IMR-90 (cell line): ENCODE measurements around the gene HMGCR. TPM values are rescaled to one million over a fixed set of nuclear protein-coding genes. Genes with fewer than 3 reads are reported as not detected.

Experiments used
- ATAC-seq: fragments of 200-7000 bp; cut with Tn5 transposase; 2 replicates; pipeline ENCODE4 v1.9.1; 2020; ENCODE audit warnings: low read depth, mild to moderate bottlenecking, moderate library complexity
- BruUV-seq: library from RNA; stranded (reverse); fragments of 400-500 nt; replicated peaks from 2 replicates; lab custom pipeline; 2021; lab: Mats Ljungman, UMichigan
- CTCF ChIA-PET: fragments of 300-600 bp; formaldehyde crosslinking; extraction: SDS; loops from one replicate; lab custom pipeline; 2021; ENCODE audit warnings: antibody characterized with exemption; lab: Yijun Ruan, JAX
- POLR2A ChIA-PET: fragments of 300-600 bp; sonication (Branson Sonifier 250); formaldehyde crosslinking; loops from one replicate; lab custom pipeline; 2022; ENCODE audit warnings: antibody characterized with exemption; ENCODE audit not compliant: unreplicated experiment; lab: Charles Lee
- DNase-seq: peaks from one replicate; pipeline ENCODE4 v3.0.0; 2013
- H2AFZ ChIP-seq: replicated peaks from 2 replicates; pipeline ENCODE3; 2013; ENCODE audit warnings: low read length, mild to moderate bottlenecking; ENCODE audit not compliant: poor library complexity
- H2AK5ac ChIP-seq: 2 replicates; pipeline ENCODE4 v1.6.1; 2013; ENCODE audit warnings: low read depth, low read length, inconsistent platforms
- H2AK9ac ChIP-seq: replicated peaks from 2 replicates; pipeline ENCODE3; 2013; ENCODE audit warnings: mild to moderate bottlenecking, low read depth, low read length, moderate library complexity; ENCODE audit not compliant: poor library complexity
- H2BK120ac ChIP-seq: 2 replicates; pipeline ENCODE4 v1.6.1; 2013; ENCODE audit warnings: low read depth, low read length, inconsistent platforms
- H2BK15ac ChIP-seq: 3 replicates; pipeline ENCODE4 v1.6.1; 2013; ENCODE audit warnings: low read depth, low read length, inconsistent platforms
- H2BK20ac ChIP-seq: 2 replicates; pipeline ENCODE4 v1.6.1; 2013; ENCODE audit warnings: low read depth, mild to moderate bottlenecking, inconsistent platforms, low read length, moderate library complexity
- H2BK5ac ChIP-seq: 2 replicates; pipeline ENCODE4 v1.6.1; 2013; ENCODE audit warnings: mild to moderate bottlenecking, low read depth, low read length, inconsistent platforms; ENCODE audit not compliant: poor library complexity, severe bottlenecking
- H3K14ac ChIP-seq: replicated peaks from 2 replicates; pipeline ENCODE4 v1.6.1; 2013; ENCODE audit warnings: low read depth, low read length, inconsistent platforms
- H3K18ac ChIP-seq: 2 replicates; pipeline ENCODE4 v1.6.1; 2013; ENCODE audit warnings: low read depth, low read length, control low read depth
- H3K23ac ChIP-seq: 2 replicates; pipeline ENCODE4 v1.6.1; 2013; ENCODE audit warnings: low read depth, low read length, inconsistent platforms
- H3K27ac ChIP-seq: 2 replicates; pipeline ENCODE4 v1.5.1; 2013; ENCODE audit warnings: mild to moderate bottlenecking, control low read depth, low read length; ENCODE audit not compliant: insufficient read depth
- H3K27me3 ChIP-seq: 2 replicates; pipeline ENCODE4 v1.6.1; 2013; ENCODE audit warnings: low read length; ENCODE audit not compliant: control insufficient read depth, insufficient read depth
- H3K36me3 ChIP-seq: 2 replicates; pipeline ENCODE4 v1.6.1; 2013; ENCODE audit warnings: low read length, mixed read lengths; ENCODE audit not compliant: control insufficient read depth, insufficient read depth
- H3K4ac ChIP-seq: 2 replicates; pipeline ENCODE4 v1.6.1; 2013; ENCODE audit warnings: low read depth, low read length, inconsistent platforms
- H3K4me1 ChIP-seq: 2 replicates; pipeline ENCODE4 v1.6.1; 2013; ENCODE audit warnings: low read length, mixed read lengths; ENCODE audit not compliant: control insufficient read depth, insufficient read depth
- H3K4me2 ChIP-seq: 2 replicates; pipeline ENCODE4 v1.6.1; 2013; ENCODE audit warnings: low read depth, mild to moderate bottlenecking, control low read depth, low read length, moderate library complexity
- H3K4me3 ChIP-seq: 2 replicates; pipeline ENCODE4 v1.5.1; 2013; ENCODE audit warnings: low read depth, mild to moderate bottlenecking, control low read depth, low read length, moderate library complexity; ENCODE audit not compliant: insufficient read depth
- H3K56ac ChIP-seq: 2 replicates; pipeline ENCODE4 v1.6.1; 2013; ENCODE audit warnings: low read length, inconsistent platforms; ENCODE audit not compliant: insufficient read depth; ENCODE audit errors: extremely low read depth
- H3K79me1 ChIP-seq, 2 experiments: 2 replicates each; pipeline ENCODE4 v1.6.1; 2013; ENCODE audit warnings: low read length in 2 of 2, inconsistent platforms in 1 of 2, low read depth in 1 of 2
- H3K9ac ChIP-seq: 2 replicates; pipeline ENCODE4 v1.6.1; 2013; ENCODE audit warnings: low read depth, low read length, control low read depth
- H3K9me1 ChIP-seq: 2 replicates; pipeline ENCODE4 v1.6.1; 2013; ENCODE audit warnings: low read length, inconsistent platforms; ENCODE audit not compliant: insufficient read depth
- H3K9me3 ChIP-seq: 2 replicates; pipeline ENCODE4 v1.6.1; 2013; ENCODE audit warnings: low read length; ENCODE audit not compliant: control insufficient read depth, insufficient read depth
- H4K20me1 ChIP-seq: 2 replicates; pipeline ENCODE4 v1.6.1; 2013; ENCODE audit warnings: low read length, inconsistent platforms; ENCODE audit not compliant: insufficient read depth
- H4K5ac ChIP-seq: 2 replicates; pipeline ENCODE4 v1.6.1; 2013; ENCODE audit warnings: mild to moderate bottlenecking, low read depth, low read length, control low read depth
- H4K8ac ChIP-seq, 2 experiments: 2 replicates each; pipeline ENCODE4 v1.6.1; 2013; ENCODE audit warnings: low read depth in 2 of 2, low read length in 2 of 2, control low read depth in 1 of 2, inconsistent platforms in 1 of 2
- H4K91ac ChIP-seq: 2 replicates; pipeline ENCODE4 v1.6.1; 2013; ENCODE audit warnings: low read depth, low read length, inconsistent platforms; ENCODE audit not compliant: insufficient read depth
- BHLHE40 ChIP-seq: fragments of 150-350 bp; IDR thresholded peaks from 2 replicates; pipeline ENCODE4 v1.6.1; 2016; ENCODE audit warnings: mild to moderate bottlenecking, low read depth, low read length
- CEBPB ChIP-seq: IDR thresholded peaks from 2 replicates; pipeline ENCODE4 v1.6.1; 2012; ENCODE audit warnings: low read depth, low read length, improper control_type of control experiment
- CTCF ChIP-seq: conservative IDR thresholded peaks from 2 replicates; pipeline ENCODE4 v1.5.1; 2012; ENCODE audit warnings: mild to moderate bottlenecking, low read depth, low read length, improper control_type of control experiment
- FOS ChIP-seq: fragments of 150-350 bp; IDR thresholded peaks from 2 replicates; pipeline ENCODE4 v1.6.1; 2016; ENCODE audit warnings: low read depth, low read length
- MAFK ChIP-seq: IDR thresholded peaks from 2 replicates; pipeline ENCODE4 v1.6.1; 2012; ENCODE audit warnings: low read depth, low read length, improper control_type of control experiment
- MAZ ChIP-seq: IDR thresholded peaks from 2 replicates; pipeline ENCODE4 v1.6.1; 2012; ENCODE audit warnings: low read depth, mild to moderate bottlenecking, low read length, improper control_type of control experiment, moderate library complexity, borderline replicate concordance
- MXI1 ChIP-seq: IDR thresholded peaks from 2 replicates; pipeline ENCODE4 v1.6.1; 2012; ENCODE audit warnings: low read depth, mild to moderate bottlenecking, low read length, moderate library complexity, borderline replicate concordance
- NFE2L2 ChIP-seq: fragments of 150-350 bp; IDR thresholded peaks from 2 replicates; pipeline ENCODE4 v1.6.1; 2016; ENCODE audit warnings: low read depth, mild to moderate bottlenecking, low read length
- POLR2A ChIP-seq: IDR thresholded peaks from 2 replicates; pipeline ENCODE4 v1.6.1; 2012; ENCODE audit warnings: mild to moderate bottlenecking, low read depth, low read length
- RAD21 ChIP-seq: IDR thresholded peaks from 2 replicates; pipeline ENCODE4 v1.6.1; 2012; ENCODE audit warnings: low read length, improper control_type of control experiment
- RCOR1 ChIP-seq: IDR thresholded peaks from 2 replicates; pipeline ENCODE4 v1.6.1; 2012; ENCODE audit warnings: mild to moderate bottlenecking, low read length, improper control_type of control experiment; ENCODE audit not compliant: insufficient replicate concordance
- RFX5 ChIP-seq: IDR thresholded peaks from 2 replicates; pipeline ENCODE4 v1.8.0; 2012; ENCODE audit warnings: low read depth, mild to moderate bottlenecking, low read length, moderate library complexity
- WGBS, 2 experiments: methylation state at CpG; one replicate each; pipeline versions ENCODE4 v1.1.5 to v1.1.7; 2013; ENCODE audit warnings: missing lambda C conversion rate in 2 of 2; ENCODE audit not compliant: insufficient read length in 1 of 2; ENCODE audit errors: extremely low coverage in 2 of 2; 5-methylcytosine and 5-hydroxymethylcytosine counted together
- dilution Hi-C: fragments of 300-500 bp; cut with HindIII; formaldehyde crosslinking; loops from one replicate; pipeline ENCODE4 v1.14.3; 2018; ENCODE audit warnings: low sequenced_read_pairs; ENCODE audit not compliant: unreplicated experiment
- in situ Hi-C: fragments of 300-500 bp; cut with MboI; formaldehyde crosslinking; loops from 3 replicates; pipeline ENCODE4 v1.14.3; 2019; ENCODE audit warnings: low sequenced_read_pairs, inconsistent platforms, mixed read lengths
- intact Hi-C: fragments of 100-400 bp; cut with micrococcal nuclease; formaldehyde crosslinking; loops from 2 replicates; pipeline ENCODE4 v1.10.0; 2022
- polyA plus RNA-seq, 3 experiments: library from polyadenylated mRNA; depleted of rRNA; stranded (reverse); fragments of >200 nt; gene quantifications; 2 replicates each; pipeline ENCODE4 v1.2.3, GENCODE V29; 2012; ENCODE audit warnings: low replicate concordance in 1 of 3
- total RNA-seq: library from RNA; depleted of rRNA; stranded (reverse); fragments of >200 nt; gene quantifications from 2 replicates; pipeline ENCODE4 v1.2.3, GENCODE V29; 2012

The HMGCR gene
- total and polyA plus RNA-seq, 2 of the 4 experiments (the other 2 are of a cell fraction), result 23.3 to 48.6 TPM

GRCh38 chr5:75330404-75330803 lies 6.6 kb upstream of the HMGCR start:
- Histone ChIP-seq H3K4me1 (no peaks in the 10 kb centered on the region), H3K4me2 (no peak overlapping the region), H3K56ac (no peak overlapping the region), H3K18ac (no peak overlapping the region), H3K79me1 (no peaks in the 10 kb centered on the region), H2BK15ac (no peak overlapping the region), H2BK5ac (no peak overlapping the region), H3K9me1 (no peaks in the 10 kb centered on the region), H3K36me3 (no peaks in the 10 kb centered on the region), H3K4ac (no peak overlapping the region), H3K9me3 (no peaks in the 10 kb centered on the region), H3K23ac (no peak overlapping the region), H3K9ac (no peak overlapping the region), H4K8ac (no peak overlapping the region), H2AK9ac (no peak overlapping the region), H2AK5ac (no peak overlapping the region), H4K91ac (no peak overlapping the region), H4K20me1 (no peaks in the 10 kb centered on the region), H3K27ac (no peak overlapping the region), H3K14ac (no peak overlapping the region), H2BK120ac (no peak overlapping the region), H2AFZ (no peak overlapping the region), H2BK20ac (no peak overlapping the region), H3K4me3 (no peak overlapping the region), H3K27me3 (no peaks in the 10 kb centered on the region; the same call in 1 of the 2 replicates), H4K5ac (no peak overlapping the region)
- TF ChIP-seq RFX5 (no peak), MAFK (no peak), CEBPB (no peak), BHLHE40 (no peak), NFE2L2 (no peak), FOS (no peak), MAZ (no peak), RAD21 (no peak), RCOR1 (no peak), POLR2A (no peak), MXI1 (no peak), CTCF (no peak)
- in situ Hi-C loops, result no loop called here
- no TSS peak for BruUV-seq
- dilution Hi-C loops, result no loop called here
- ChIA-PET POLR2A (no interaction called here), CTCF (no interaction called here)
- no CpG with 5 or more reads among the region's 7 CpGs for WGBS, 2 experiments
- intact Hi-C loops, result loop anchor here (10.0 kb wide), 1 partner anchor 646 kb away; the partner anchor contains the start of gene HEXB
- ATAC-seq (no peak), DNase-seq (no peak)
